Neural crest cell (in vitro differentiated cells): Measurements from ENCODE around the gene USP4. TPM values are rescaled to one million over a fixed set of nuclear protein-coding genes. Genes with fewer than 3 reads are reported as not detected.

Experiments
- DNase-seq: peaks from one replicate; pipeline ENCODE4 v3.0.0; 2021; ENCODE audit warnings: low read depth, mixed read lengths, low spot score
- H3K27ac Mint-ChIP-seq: one replicate; pipeline ENCODE4 v1.8.0; 2021; ENCODE audit warnings: mild to moderate bottlenecking, mixed read lengths; ENCODE audit not compliant: unreplicated experiment
- H3K27me3 Mint-ChIP-seq: 2 replicates; pipeline ENCODE4 v1.8.0; 2021; ENCODE audit warnings: low read depth, mild to moderate bottlenecking, mixed read lengths
- H3K36me3 Mint-ChIP-seq: 2 replicates; pipeline ENCODE4 v1.8.0; 2021; ENCODE audit warnings: low read depth, mild to moderate bottlenecking, mixed read lengths
- H3K4me1 Mint-ChIP-seq: 2 replicates; pipeline ENCODE4 v1.8.0; 2021; ENCODE audit warnings: mixed read lengths
- H3K4me3 Mint-ChIP-seq: one replicate; pipeline ENCODE4 v1.8.0; 2021; ENCODE audit warnings: mild to moderate bottlenecking, mixed read lengths
- H3K9me3 Mint-ChIP-seq: 2 replicates; pipeline ENCODE4 v1.8.0; 2021; ENCODE audit warnings: mixed read lengths
- CTCF ChIP-seq: fragments of 200-600 bp; sonication (generic); conservative IDR thresholded peaks from 2 replicates; pipeline ENCODE4 v1.5.0; 2021; ENCODE audit warnings: antibody characterized with exemption, mild to moderate bottlenecking
- total RNA-seq: library from RNA; stranded (reverse); gene quantifications from 2 replicates; pipeline ENCODE4 v1.2.1, GENCODE V29; 2021

The USP4 gene
- total RNA-seq, 1 donor from 2014 or later: 41.5 TPM

GRCh38 chr3:49311283-49311682, 28.6 kb downstream of the USP4 start:
- TF ChIP-seq CTCF: no peak
- Mint-ChIP-seq H3K4me3 (no peak overlapping the region), H3K4me1 (no peaks in the 10 kb centered on the region), H3K9me3 (no peaks in the 10 kb centered on the region), H3K27me3 (no peaks in the 10 kb centered on the region), H3K36me3 (peaks cover 15% of the 10 kb centered on the region), H3K27ac (no peak overlapping the region)
- DNase-seq: no peak

DNA sequence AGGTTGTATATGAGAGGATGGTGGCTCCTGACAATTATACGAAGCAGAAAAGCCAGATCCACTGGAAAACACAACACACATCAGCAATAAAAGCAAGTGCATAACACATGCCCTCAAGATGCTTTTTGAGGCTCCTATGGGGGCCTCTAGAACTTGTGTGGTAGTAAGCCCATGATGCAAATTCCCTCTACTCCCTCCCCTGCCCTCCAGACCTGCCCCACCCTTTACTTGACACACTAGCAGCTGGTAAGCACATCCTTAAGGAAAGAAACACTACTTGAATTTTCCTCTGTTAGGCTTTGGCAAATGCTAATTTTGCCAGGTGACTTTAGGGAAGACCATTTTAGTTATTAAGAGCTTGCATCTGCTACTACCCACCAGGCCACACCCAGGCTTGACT, 29.2 kb downstream of the USP4 start:
- H3K27me3 Mint-ChIP-seq: no peaks in the 10 kb centered on the region
- no peaks in the 10 kb centered on the region for H3K4me1 Mint-ChIP-seq
- no peak overlapping the region for H3K27ac Mint-ChIP-seq
- no peak for TF ChIP-seq CTCF
- H3K36me3 Mint-ChIP-seq: peaks cover 15% of the 10 kb centered on the region
- no peak overlapping the region for H3K4me3 Mint-ChIP-seq
- no peak for DNase-seq
- no peaks in the 10 kb centered on the region for H3K9me3 Mint-ChIP-seq

DNA sequence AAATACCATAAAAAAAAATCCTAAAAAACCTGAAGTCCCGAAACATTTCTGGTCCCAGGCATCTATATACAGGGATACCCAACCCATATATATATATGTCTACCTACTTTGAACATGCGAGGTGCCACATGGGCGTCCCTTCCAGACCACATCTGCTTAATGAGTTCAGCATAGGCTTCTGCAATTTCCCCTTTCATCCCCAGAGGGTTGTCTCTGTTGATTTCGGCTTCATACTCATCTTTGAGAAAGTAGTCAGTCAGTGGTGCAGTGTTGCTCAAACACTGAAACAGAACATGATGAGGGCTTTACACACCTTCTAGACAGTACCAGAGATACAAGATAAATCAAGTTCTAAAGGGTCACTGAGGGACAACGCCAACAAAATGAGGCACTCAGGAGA, 34.2 kb downstream of the USP4 start:
- Mint-ChIP-seq H3K27me3 (no peaks in the 10 kb centered on the region), H3K36me3 (peaks cover 13% of the 10 kb centered on the region), H3K9me3 (no peaks in the 10 kb centered on the region), H3K4me1 (no peaks in the 10 kb centered on the region), H3K4me3 (no peak overlapping the region), H3K27ac (no peak overlapping the region)
- no peak for DNase-seq
- no peak for TF ChIP-seq CTCF

GRCh38 chr3:49302613-49303012, 37.2 kb downstream of the USP4 start:
- peaks cover 20% of the 10 kb centered on the region for H3K36me3 Mint-ChIP-seq
- no peaks in the 10 kb centered on the region for H3K4me1 Mint-ChIP-seq
- no peak for TF ChIP-seq CTCF
- no peaks in the 10 kb centered on the region for H3K27me3 Mint-ChIP-seq
- no peak overlapping the region for H3K4me3 Mint-ChIP-seq
- no peaks in the 10 kb centered on the region for H3K9me3 Mint-ChIP-seq
- DNase-seq: no peak
- no peak overlapping the region for H3K27ac Mint-ChIP-seq

GRCh38 chr3:49300595-49300994, 39.3 kb downstream of the USP4 start:
- Mint-ChIP-seq H3K4me3 (no peak overlapping the region), H3K27ac (no peak overlapping the region), H3K9me3 (no peaks in the 10 kb centered on the region), H3K4me1 (no peaks in the 10 kb centered on the region), H3K36me3 (peaks cover 17% of the 10 kb centered on the region), H3K27me3 (no peaks in the 10 kb centered on the region)
- no peak for DNase-seq
- TF ChIP-seq CTCF: no peak

- Mint-ChIP-seq H3K9me3 (no peaks in the 10 kb centered on the region), H3K27me3 (no peaks in the 10 kb centered on the region), H3K27ac (no peak overlapping the region), H3K36me3 (peaks cover 24% of the 10 kb centered on the region), H3K4me1 (no peaks in the 10 kb centered on the region), H3K4me3 (no peak overlapping the region)
- no peak for TF ChIP-seq CTCF
- DNase-seq: no peak
Observed at GRCh38 chr3:49298511-49298910, 41.3 kb downstream of the USP4 start.
